ENCODE results near the gene DMD. TPM values are rescaled to one million over a fixed set of nuclear protein-coding genes. Genes with fewer than 3 reads are reported as not detected.

DMD gene
- polyA plus RNA-seq, 2 of the 4 experiments (the other 2 are of a cell fraction): 0.03 TPM; not detected in 1

DNA sequence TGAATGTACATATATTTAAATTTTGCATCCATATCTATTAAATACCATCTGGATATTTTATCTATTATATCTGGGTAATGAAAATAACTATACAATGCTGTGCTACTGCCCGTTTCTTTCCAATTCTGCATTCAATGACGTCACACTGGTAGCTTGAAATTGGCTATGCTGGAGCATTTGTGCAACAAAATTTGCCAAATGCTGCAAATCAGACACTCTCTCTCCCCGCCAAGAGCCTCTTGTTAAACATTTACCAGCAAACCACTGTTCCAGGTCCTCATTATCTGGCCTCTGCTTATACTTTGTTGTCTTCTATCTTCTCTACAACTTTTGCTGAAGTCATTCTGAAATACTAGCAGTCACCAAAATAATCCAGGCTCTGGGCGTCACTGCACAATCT, 1201.1 kb downstream of the DMD start (continued):
- TF ChIP-seq NPAS2 (CRISPR knock-in tag; IDR thresholded peaks at IDR 0.05; ENCODE audit: borderline replicate concordance) (no peak), GATA3 (IDR thresholded peaks at IDR 0.05; ENCODE audit: borderline replicate concordance) (no peak), ATOH8 (CRISPR knock-in tag; IDR thresholded peaks at IDR 0.05; ENCODE audit: low read depth) (no peak), POLR2A (IDR thresholded peaks at IDR 0.05; ENCODE audit: low read length) (no peak)

- DNase-seq (ENCODE audit: low read depth in 1 of 2, low spot score in 1 of 2) (no peak), FAIRE-seq (no peak)
- no peak overlapping the region for H3K4me3 ChIP-seq
These were observed 1217.7 kb downstream of the DMD start for GRCh38 chrX:31993637-31994036.

GRCh38 chrX:31988975-31989374, 1222.4 kb downstream of the DMD start:
- TF ChIP-seq RFX5 (IDR thresholded peaks at IDR 0.05) (no peak), EP300 (IDR thresholded peaks at IDR 0.05) (no peak)
- no peak overlapping the region for H3K4me2 ChIP-seq
- no peak for FAIRE-seq
- no peaks in the 10 kb centered on the region for H3K9me3 ChIP-seq
- DNase-seq (ENCODE audit: low read depth in 1 of 2, low spot score in 1 of 2): no peak
- no peak overlapping the region for H3K27ac ChIP-seq
- ChIA-PET POLR2A (no interaction called here), CTCF (no interaction called here)
- no peak for ATAC-seq
- H3K4me1 ChIP-seq: no peaks in the 10 kb centered on the region
- H3K4me3 ChIP-seq: no peak overlapping the region
- WGBS (ENCODE audit: missing lambda C conversion rate): 1% methylated on average over 5 of the region's 5 CpGs

More at GRCh38 chrX:31993637-31994036, 1217.7 kb downstream of the DMD start:
- H3K27ac ChIP-seq: no peak overlapping the region
- H3K4me2 ChIP-seq: no peak overlapping the region
- ChIA-PET POLR2A (no interaction called here), CTCF (no interaction called here)
- WGBS (ENCODE audit: missing lambda C conversion rate): 2% methylated on average over 4 of the region's 4 CpGs
- H3K9me3 ChIP-seq: no peaks in the 10 kb centered on the region
- no peak for ATAC-seq
- no peaks in the 10 kb centered on the region for H3K4me1 ChIP-seq
- TF ChIP-seq NPAS2 (CRISPR knock-in tag; IDR thresholded peaks at IDR 0.05; ENCODE audit: borderline replicate concordance) (no peak), KDM1A (IDR thresholded peaks at IDR 0.05; ENCODE audit: low read depth) (no peak), CBX8 (IDR thresholded peaks at IDR 0.05) (no peak), HOXA7 (CRISPR knock-in tag; IDR thresholded peaks at IDR 0.05) (no peak), RCOR1 (IDR thresholded peaks at IDR 0.05; ENCODE audit: low read depth, low read length) (no peak), GATA3 (IDR thresholded peaks at IDR 0.05; ENCODE audit: borderline replicate concordance) (no peak), ZNF302 (CRISPR knock-in tag; IDR thresholded peaks at IDR 0.05) (no peak), SMC3 (IDR thresholded peaks at IDR 0.05) (no peak)
- TF ChIP-seq, protein P1, sequence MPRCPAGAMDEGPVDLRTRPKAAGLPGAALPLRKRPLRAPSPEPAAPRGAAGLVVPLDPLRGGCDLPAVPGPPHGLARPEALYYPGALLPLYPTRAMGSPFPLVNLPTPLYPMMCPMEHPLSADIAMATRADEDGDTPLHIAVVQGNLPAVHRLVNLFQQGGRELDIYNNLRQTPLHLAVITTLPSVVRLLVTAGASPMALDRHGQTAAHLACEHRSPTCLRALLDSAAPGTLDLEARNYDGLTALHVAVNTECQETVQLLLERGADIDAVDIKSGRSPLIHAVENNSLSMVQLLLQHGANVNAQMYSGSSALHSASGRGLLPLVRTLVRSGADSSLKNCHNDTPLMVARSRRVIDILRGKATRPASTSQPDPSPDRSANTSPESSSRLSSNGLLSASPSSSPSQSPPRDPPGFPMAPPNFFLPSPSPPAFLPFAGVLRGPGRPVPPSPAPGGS (IDR thresholded peaks at IDR 0.05): no peak

DNA sequence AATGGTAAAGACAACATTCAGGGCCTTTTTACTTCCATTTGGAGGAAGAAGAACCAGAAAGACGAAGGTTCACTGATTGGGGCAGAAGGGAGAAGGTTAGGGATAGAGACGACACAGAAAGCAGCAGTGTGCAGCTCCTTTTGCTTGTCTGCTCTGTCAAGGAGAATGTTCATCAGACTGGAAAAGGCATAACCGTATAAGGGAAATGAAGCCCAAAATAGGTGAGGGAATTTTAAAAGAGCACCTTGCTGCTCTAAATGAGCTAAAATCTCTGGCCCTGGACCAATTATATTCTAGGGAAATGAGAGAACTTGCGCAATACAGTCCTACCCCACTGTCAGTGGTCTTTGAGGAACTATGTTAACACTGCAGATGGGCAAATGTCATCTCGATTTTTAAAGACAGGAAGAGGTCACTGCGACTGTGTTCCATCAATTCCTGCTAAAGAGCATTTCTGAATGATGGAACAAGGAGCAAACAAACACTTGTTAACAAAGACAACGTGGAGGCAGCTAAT, 1229.7 kb downstream of the DMD start:
- no peaks in the 10 kb centered on the region for H3K9me3 ChIP-seq
- WGBS (ENCODE audit: missing lambda C conversion rate): 16% methylated on average over 7 of the region's 7 CpGs
- ChIA-PET POLR2A (no interaction called here), CTCF (no interaction called here)
- ATAC-seq (no peak), FAIRE-seq (no peak), DNase-seq (ENCODE audit: low read depth in 1 of 2, low spot score in 1 of 2) (no peak)
- no peak overlapping the region for H3K4me3 ChIP-seq
- H3K4me1 ChIP-seq: no peaks in the 10 kb centered on the region
- H3K4me2 ChIP-seq: no peak overlapping the region
- TF ChIP-seq EHF (CRISPR knock-in tag; IDR thresholded peaks at IDR 0.05) (no peak), ZC3H11A (IDR thresholded peaks at IDR 0.05) (no peak), ZFP36 (IDR thresholded peaks at IDR 0.05; ENCODE audit: borderline replicate concordance, partially characterized antibody) (no peak), CBX2 (IDR thresholded peaks at IDR 0.05; ENCODE audit: borderline replicate concordance, low read depth) (no peak), ESRRA (IDR thresholded peaks at IDR 0.05; ENCODE audit: borderline replicate concordance, low read length) (no peak), MAFK (IDR thresholded peaks at IDR 0.05; ENCODE audit: partially characterized antibody) (no peak), HEYL (CRISPR knock-in tag; IDR thresholded peaks at IDR 0.05) (no peak), USF2 (IDR thresholded peaks at IDR 0.05) (no peak)
- H3K27ac ChIP-seq: no peak overlapping the region

All from A549 (cell line).